ENCODE data around the gene YDJC.
"Not testable (repeated sequence)": the region's sequence is repeated elsewhere in the genome, so short reads cannot be mapped to it uniquely, and the experiment has no call there.

The YDJC gene

DNA sequence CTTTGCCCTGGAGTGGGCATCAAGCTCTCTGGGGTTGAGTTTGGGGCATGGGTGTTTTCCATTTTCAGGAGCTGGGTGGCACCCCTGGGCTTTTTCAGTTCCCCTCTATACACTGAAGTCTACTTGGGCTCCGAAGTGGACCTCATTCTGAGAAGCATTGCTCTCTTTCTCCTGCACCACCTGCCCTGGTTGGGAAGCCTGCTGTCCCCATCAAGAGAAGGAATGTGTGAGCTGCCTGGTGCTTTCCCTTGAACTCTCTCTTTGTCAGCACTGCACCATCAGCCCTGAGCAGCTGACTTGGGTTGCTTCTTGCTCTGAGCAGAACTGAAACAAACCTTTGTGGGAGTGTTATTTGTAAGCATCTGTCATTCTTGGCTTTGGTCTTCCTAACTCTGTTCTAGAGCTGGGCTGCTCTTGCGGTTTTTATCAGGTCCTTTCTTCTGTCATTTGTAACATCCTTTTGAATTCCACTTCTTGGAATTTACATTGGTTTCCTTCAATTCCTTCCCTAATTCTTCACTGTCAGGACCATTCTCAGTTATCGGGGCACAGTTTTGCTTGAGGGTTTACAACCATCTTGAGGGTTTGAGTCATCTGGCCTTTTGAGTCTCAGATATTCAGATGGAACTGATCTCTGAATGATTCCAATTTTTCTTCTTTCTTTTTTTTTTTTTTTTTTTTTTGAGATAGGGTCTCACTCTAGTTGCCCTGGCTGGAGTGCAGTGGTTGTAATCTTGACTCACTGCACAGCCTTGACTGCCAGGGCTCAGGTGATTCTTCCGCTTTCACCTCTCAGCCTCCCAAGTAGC is 41.8 kb downstream of the YDJC start:
- no peak overlapping the region for H3K4me3 ChIP-seq (ENCODE audit: low read depth, low read length)
- TF ChIP-seq, protein P1, sequence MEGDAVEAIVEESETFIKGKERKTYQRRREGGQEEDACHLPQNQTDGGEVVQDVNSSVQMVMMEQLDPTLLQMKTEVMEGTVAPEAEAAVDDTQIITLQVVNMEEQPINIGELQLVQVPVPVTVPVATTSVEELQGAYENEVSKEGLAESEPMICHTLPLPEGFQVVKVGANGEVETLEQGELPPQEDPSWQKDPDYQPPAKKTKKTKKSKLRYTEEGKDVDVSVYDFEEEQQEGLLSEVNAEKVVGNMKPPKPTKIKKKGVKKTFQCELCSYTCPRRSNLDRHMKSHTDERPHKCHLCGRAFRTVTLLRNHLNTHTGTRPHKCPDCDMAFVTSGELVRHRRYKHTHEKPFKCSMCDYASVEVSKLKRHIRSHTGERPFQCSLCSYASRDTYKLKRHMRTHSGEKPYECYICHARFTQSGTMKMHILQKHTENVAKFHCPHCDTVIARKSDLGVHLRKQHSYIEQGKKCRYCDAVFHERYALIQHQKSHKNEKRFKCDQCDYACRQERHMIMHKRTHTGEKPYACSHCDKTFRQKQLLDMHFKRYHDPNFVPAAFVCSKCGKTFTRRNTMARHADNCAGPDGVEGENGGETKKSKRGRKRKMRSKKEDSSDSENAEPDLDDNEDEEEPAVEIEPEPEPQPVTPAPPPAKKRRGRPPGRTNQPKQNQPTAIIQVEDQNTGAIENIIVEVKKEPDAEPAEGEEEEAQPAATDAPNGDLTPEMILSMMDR (IDR thresholded peaks at IDR 0.05; ENCODE audit: low read depth, low read length): no peak
- no peak for DNase-seq (ENCODE audit: low read depth, low spot score)
- in situ Hi-C loops (cut with HindIII; ENCODE audit: low sequenced_read_pairs): no loop called here

DNA sequence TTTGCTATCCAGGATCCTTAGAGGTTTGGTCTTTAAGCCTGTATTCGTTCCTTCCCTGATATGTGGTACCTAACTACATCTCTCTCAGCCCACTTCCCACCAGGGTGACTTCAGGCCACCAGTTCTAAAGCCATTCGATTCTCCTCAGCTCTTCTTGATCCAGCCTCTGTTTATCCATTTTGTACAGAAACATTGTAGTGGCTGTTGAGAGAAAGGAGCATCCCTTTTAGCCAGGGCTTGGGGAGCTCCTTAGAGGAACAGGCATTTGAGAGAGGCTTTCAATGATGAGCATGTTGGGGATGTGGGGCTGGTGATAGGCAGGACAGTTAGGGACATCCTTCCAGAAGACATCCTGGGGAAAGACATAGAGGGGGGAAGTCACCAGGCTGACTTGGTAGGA is 44.4 kb downstream of the YDJC start:
- TF ChIP-seq, protein P1 (IDR thresholded peaks at IDR 0.05; ENCODE audit: low read depth, low read length): no peak
- no peak for DNase-seq (ENCODE audit: low read depth, low spot score)
- no peak overlapping the region for H3K4me3 ChIP-seq (ENCODE audit: low read depth, low read length)
- in situ Hi-C loops (cut with HindIII; ENCODE audit: low sequenced_read_pairs): no loop called here

DNA sequence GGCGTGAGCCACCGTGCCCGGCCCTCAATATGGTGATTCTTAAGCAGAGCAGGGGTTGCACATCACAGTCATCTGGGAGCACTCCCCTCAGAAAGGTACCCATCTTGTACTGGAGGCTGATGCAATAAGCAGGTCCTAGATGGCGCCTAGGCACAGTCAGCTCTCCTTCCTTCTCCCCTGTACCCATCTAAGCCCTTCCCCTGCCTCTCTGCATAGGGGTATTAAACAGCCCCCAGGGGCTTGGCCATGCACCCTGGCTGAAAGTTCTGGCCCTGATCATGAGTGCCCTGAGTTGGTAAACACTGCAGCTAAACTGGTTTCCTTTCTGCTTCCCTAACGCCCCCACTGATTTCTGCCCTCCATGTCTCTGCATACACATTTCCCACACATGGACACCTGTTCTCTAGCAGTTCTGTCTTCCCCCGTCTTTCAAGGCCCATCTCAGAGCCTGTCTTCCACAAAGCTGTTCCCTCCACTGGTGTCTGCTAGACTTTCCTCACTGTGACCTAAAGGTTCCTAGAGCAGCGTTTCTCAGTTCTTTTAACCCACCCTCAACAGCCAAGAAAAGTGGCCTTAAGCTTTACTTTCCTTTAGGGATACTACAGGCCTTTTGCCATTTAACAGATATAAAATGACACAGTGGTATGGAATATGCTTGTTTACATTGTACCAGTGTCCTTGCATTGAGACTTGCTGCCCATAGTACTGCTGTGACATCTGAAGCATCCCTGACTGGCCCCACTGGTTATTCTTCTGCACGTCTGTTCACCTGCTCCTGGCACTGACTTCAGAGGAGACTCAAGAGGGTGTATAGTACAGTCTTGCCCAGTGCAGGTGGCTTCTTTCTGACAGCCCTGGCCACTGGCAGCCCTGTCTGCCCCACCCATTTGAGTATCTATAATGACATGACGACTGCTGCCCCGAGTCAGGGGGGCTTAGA is 46.8 kb downstream of the YDJC start:
- DNase-seq (ENCODE audit: low read depth, low spot score): no peak
- in situ Hi-C loops (cut with HindIII; ENCODE audit: low sequenced_read_pairs): no loop called here
- TF ChIP-seq, protein P1 (IDR thresholded peaks at IDR 0.05; ENCODE audit: low read depth, low read length): no peak
- H3K4me3 ChIP-seq (ENCODE audit: low read depth, low read length): no peak overlapping the region

DNA sequence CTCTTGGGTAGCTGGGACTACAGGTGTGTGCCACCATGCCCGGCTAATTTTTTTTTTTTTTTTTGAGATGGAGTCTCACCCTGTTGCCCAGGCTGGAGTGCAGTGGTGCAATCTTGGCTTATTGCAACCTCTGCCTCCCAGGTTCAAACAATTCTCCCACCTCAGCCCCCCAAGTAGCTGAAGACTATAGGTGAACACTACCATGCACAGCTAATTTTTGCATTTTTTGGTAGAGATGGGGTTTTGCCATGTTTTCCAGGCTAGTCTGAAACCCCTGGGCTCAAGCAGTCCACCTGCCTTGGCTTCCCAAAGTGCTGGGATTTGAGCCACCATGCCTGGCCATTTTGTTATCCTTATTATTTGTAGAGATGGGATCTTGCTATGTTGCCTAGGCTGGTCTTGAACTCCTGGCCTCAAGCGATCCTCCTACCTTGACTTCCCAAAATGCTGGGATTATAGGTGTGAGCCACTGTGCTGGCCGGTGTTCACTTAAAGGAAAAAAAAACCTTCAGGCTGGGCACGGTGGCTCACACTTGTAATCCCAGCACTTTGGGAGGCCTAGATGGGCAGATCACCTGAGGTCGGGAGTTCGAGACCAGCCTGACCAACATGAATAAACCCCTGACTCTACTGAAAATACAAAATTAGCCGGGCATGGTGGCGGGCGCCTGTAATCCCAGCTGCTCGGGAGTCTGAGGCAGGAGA is 48.7 kb downstream of the YDJC start:
- in situ Hi-C loops (cut with HindIII; ENCODE audit: low sequenced_read_pairs); H3K4me3 ChIP-seq (ENCODE audit: low read depth, low read length); DNase-seq (ENCODE audit: low read depth, low spot score): not testable (repeated sequence)

DNA sequence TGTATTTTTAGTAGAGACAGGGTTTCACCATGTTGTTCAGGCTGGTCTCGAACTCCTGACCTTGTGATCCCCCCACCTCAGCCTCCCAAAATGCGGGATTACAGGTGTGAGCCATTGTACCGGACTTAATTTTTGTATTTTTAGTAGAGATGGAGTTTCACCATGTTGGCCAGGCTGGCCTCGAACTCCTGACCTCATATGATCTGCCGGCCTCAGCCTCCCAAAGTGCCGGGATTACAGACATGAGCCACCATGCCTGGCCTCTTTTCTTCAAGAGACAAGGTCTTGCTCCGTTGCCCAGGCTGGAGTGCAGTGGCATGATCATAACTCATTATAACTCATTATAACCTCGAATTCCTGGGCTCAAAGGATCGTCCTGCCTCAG is 49.2 kb downstream of the YDJC start:
- H3K4me3 ChIP-seq (ENCODE audit: low read depth, low read length); DNase-seq (ENCODE audit: low read depth, low spot score); in situ Hi-C loops (cut with HindIII; ENCODE audit: low sequenced_read_pairs): not testable (repeated sequence)

DNA sequence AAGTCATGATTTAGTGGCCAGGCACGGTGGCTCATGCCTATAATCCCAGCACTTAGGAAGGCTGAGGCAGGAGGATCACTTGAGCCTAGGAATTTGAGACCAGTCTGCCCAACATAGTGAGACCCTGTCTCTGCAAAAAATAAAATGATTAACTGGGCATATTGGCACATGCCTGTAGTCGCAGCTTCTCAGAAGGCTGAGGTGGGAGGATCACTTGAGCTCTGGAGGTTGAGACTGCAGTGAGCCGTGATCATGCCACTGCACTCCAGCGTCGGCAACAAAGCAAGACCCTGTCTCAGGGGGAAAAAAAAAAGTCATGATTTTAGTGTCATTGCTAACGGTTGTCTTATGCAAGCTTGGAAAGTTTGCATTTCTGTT is 50.4 kb downstream of the YDJC start:
- in situ Hi-C loops (cut with HindIII; ENCODE audit: low sequenced_read_pairs): no loop called here
- TF ChIP-seq, protein P1 (IDR thresholded peaks at IDR 0.05; ENCODE audit: low read depth, low read length): no peak
- no peak overlapping the region for H3K4me3 ChIP-seq (ENCODE audit: low read depth, low read length)
- DNase-seq (ENCODE audit: low read depth, low spot score): no peak

All from astrocyte of the spinal cord (primary cell).